ENCODE measurements around the gene TENM3.
"Not testable (repeated sequence)": the region's sequence is repeated elsewhere in the genome, so short reads cannot be mapped to it uniquely, and the experiment has no call there.

TENM3 gene

GRCh38 chr4:182233310-182234090 lies 9.7 kb upstream of the TENM3 start:
- Histone ChIP-seq H3K9ac (ENCODE audit: insufficient read length) (no peak overlapping the region), H3K4me3 (no peak overlapping the region), H3K27ac (no peak overlapping the region), H3K36me3 (ENCODE audit: insufficient read depth, low read length) (no peaks in the 10 kb centered on the region), H3K9me3 (ENCODE audit: low read depth, low read length) (no peaks in the 10 kb centered on the region)
- no peak for TF ChIP-seq FOXP2 (optimal IDR thresholded peaks at IDR 0.05; ENCODE audit: control extremely low read depth, extremely low read length, insufficient read depth)
- no peak for TF ChIP-seq POLR2AphosphoS5 (IDR thresholded peaks at IDR 0.05; ENCODE audit: borderline replicate concordance, low read depth, low read length)
- TF ChIP-seq EZH2 (IDR thresholded peaks at IDR 0.05) = no peak
- no peak for DNase-seq (ENCODE audit: low read depth, low spot score)

DNA sequence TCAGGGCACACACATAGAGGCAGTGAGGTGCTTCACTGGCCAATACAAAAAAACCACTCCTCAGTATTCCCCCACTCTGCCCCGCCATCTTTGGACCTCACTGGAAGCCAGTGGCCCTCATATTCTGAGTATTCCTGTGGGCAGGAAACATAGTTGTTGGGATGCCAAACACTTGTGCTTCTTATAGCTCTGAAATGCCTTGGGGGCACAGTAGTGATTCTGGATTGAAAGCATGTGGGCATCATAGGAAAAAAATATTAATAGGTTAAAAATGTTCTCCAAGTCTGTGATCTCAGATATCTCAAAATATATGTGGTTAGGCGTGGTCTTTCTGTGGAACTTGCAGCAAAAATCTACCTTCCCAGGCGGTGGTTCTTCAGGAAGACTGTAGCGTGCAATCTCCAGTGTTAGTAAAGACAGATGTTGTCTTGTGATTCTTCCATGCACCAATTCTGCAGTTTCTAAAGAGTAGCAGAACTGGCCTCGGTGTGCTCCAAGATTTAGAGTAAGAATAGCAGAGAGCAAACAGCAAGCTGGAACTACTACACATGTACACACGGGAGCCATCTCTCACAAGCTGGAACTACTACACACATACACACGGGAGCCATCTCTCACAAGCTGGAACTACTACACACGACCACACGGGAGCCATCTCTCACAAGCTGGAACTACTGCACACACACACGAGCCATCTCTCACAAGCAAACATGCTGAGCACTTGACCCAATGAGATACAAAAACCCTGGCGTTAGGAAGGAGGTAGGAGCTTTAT lies 8.0 kb upstream of the TENM3 start:
- no peak for DNase-seq (ENCODE audit: low read depth, low spot score)
- H3K36me3 ChIP-seq (ENCODE audit: insufficient read depth, low read length) = no peaks in the 10 kb centered on the region
- H3K4me3 ChIP-seq = no peak overlapping the region
- TF ChIP-seq EZH2 (IDR thresholded peaks at IDR 0.05) = no peak
- TF ChIP-seq FOXP2 (optimal IDR thresholded peaks at IDR 0.05; ENCODE audit: control extremely low read depth, extremely low read length, insufficient read depth) = no peak
- TF ChIP-seq POLR2AphosphoS5 (IDR thresholded peaks at IDR 0.05; ENCODE audit: borderline replicate concordance, low read depth, low read length) = no peak
- no peak overlapping the region for H3K9ac ChIP-seq (ENCODE audit: insufficient read length)
- no peak overlapping the region for H3K27ac ChIP-seq
- H3K9me3 ChIP-seq (ENCODE audit: low read depth, low read length) = no peaks in the 10 kb centered on the region

GRCh38 chr4:182236186-182236585 lies 7.0 kb upstream of the TENM3 start:
- Histone ChIP-seq H3K9ac (ENCODE audit: insufficient read length) (no peak overlapping the region), H3K36me3 (ENCODE audit: insufficient read depth, low read length) (no peaks in the 10 kb centered on the region), H3K4me3 (no peak overlapping the region), H3K27ac (no peak overlapping the region), H3K9me3 (ENCODE audit: low read depth, low read length) (no peaks in the 10 kb centered on the region)
- TF ChIP-seq POLR2AphosphoS5 (IDR thresholded peaks at IDR 0.05; ENCODE audit: borderline replicate concordance, low read depth, low read length) (no peak), FOXP2 (optimal IDR thresholded peaks at IDR 0.05; ENCODE audit: control extremely low read depth, extremely low read length, insufficient read depth) (no peak), EZH2 (IDR thresholded peaks at IDR 0.05) (no peak)
- no peak for DNase-seq (ENCODE audit: low read depth, low spot score)

DNA sequence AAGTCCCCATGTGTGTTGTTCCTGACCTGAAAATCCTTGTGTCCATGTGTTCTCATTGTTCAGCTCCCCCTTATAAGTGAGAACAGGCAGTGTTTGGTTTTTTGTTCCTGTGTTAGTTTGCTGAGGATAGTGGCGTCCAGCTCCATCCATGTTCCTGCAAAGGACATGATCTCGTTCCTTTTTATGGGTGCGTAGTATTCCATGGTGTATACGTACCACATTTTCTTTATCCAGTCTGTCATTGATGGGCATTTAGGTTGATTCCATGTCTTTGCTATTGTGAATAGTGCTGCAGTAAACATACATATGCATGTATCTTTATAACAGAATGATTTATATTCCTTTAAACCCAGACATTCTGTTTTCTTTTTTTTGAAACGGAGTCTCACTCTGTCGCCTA lies 6.2 kb upstream of the TENM3 start:
- H3K27ac ChIP-seq; H3K9ac ChIP-seq (ENCODE audit: insufficient read length); DNase-seq (ENCODE audit: low read depth, low spot score); H3K36me3 ChIP-seq (ENCODE audit: insufficient read depth, low read length); H3K4me3 ChIP-seq; H3K9me3 ChIP-seq (ENCODE audit: low read depth, low read length): not testable (repeated sequence)

- TF ChIP-seq POLR2AphosphoS5 (IDR thresholded peaks at IDR 0.05; ENCODE audit: borderline replicate concordance, low read depth, low read length) (no peak), EZH2 (IDR thresholded peaks at IDR 0.05) (no peak), FOXP2 (optimal IDR thresholded peaks at IDR 0.05; ENCODE audit: control extremely low read depth, extremely low read length, insufficient read depth) (no peak)
- H3K9me3 ChIP-seq (ENCODE audit: low read depth, low read length) = no peaks in the 10 kb centered on the region
- H3K4me3 ChIP-seq = no peak overlapping the region
- no peak overlapping the region for H3K27ac ChIP-seq
- DNase-seq (ENCODE audit: low read depth, low spot score) = no peak
- H3K9ac ChIP-seq (ENCODE audit: insufficient read length) = no peak overlapping the region
- H3K36me3 ChIP-seq (ENCODE audit: insufficient read depth, low read length) = no peaks in the 10 kb centered on the region
These were observed 4.8 kb upstream of the TENM3 start for GRCh38 chr4:182238355-182238931.

DNA sequence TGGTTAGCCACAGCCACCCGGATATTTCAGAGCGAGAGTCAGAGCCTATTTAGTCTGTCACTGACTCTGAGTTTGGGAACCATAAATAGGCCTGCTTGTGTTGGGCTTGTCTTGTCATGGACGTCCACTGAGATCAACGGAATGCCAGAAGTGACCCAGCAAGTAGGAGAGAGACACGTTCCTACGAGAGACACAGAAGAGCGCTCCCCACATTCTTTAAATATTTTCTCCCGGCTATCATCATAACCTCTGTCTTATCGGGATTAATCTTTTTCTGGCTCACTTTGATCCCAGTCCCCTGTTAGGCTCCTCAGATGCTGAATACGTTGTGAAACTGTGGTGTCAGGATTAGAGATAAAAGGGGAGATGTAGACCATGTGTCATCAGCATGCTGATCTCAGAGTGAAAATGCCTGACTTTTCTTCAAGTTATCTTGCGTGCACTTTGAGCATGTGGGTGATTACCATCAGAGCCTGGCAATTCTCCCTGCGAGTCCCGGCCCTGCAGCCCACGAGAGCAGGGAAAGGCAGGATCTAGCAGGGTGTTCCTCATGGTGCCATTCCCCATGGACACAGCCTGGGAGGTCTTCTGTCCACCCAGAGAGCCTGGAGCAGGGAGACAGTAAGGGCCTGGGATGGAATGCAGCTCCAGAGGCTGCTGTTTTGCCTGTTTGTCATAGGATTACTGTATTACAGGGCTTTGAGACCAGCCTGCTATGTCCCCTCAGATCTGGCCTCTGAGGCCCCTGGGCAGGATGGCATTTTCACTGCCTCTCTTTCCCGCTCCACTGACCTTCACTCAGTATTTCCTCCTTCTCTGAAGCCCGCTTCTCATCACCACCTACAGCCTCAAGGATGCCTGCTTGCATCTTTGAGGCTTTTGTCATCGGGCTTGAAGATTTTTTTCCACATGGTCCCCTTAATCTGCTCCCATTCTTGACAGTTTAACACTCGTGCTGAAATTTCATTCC lies 2.8 kb upstream of the TENM3 start:
- H3K27ac ChIP-seq = no peak overlapping the region
- no peak overlapping the region for H3K4me3 ChIP-seq
- H3K36me3 ChIP-seq (ENCODE audit: insufficient read depth, low read length) = no peaks in the 10 kb centered on the region
- no peaks in the 10 kb centered on the region for H3K9me3 ChIP-seq (ENCODE audit: low read depth, low read length)
- H3K9ac ChIP-seq (ENCODE audit: insufficient read length) = no peak overlapping the region
- no peak for DNase-seq (ENCODE audit: low read depth, low spot score)
- no peak for TF ChIP-seq POLR2AphosphoS5 (IDR thresholded peaks at IDR 0.05; ENCODE audit: borderline replicate concordance, low read depth, low read length)
- no peak for TF ChIP-seq EZH2 (IDR thresholded peaks at IDR 0.05)
- no peak for TF ChIP-seq FOXP2 (optimal IDR thresholded peaks at IDR 0.05; ENCODE audit: control extremely low read depth, extremely low read length, insufficient read depth)

DNA sequence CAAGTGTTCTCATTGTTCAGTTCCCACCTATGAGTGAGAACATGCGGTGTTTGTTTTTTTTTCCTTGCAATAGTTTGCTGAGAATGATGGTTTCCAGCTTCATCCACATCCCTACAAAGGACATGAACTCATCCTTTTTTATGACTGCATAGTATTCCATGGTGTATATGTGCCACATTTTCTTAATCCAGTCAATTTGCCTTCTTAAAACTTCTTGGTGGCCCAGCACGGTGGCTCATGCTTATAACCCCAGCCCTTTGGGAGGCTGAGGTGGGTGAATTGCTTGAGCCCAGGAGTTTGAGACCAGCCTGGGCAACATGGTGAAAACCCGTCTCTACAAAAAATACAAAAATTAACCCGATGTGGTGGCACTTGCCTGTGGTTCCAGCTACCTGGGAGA lies 942 bp upstream of the TENM3 start:
- not testable (repeated sequence) for H3K4me3 ChIP-seq; H3K9ac ChIP-seq (ENCODE audit: insufficient read length); DNase-seq (ENCODE audit: low read depth, low spot score); H3K27ac ChIP-seq; H3K9me3 ChIP-seq (ENCODE audit: low read depth, low read length); H3K36me3 ChIP-seq (ENCODE audit: insufficient read depth, low read length)

- Histone ChIP-seq H3K36me3 (ENCODE audit: insufficient read depth, low read length) (no peaks in the 10 kb centered on the region), H3K27ac (no peak overlapping the region)
These were observed 415 bp upstream of the TENM3 start for GRCh38 chr4:182242787-182243186.

More at GRCh38 chr4:182242787-182243186, 415 bp upstream of the TENM3 start:
- no peak for DNase-seq (ENCODE audit: low read depth, low spot score)
- Histone ChIP-seq H3K9ac (ENCODE audit: insufficient read length) (no peak overlapping the region), H3K4me3 (no peak overlapping the region), H3K9me3 (ENCODE audit: low read depth, low read length) (no peaks in the 10 kb centered on the region)
- TF ChIP-seq EZH2 (IDR thresholded peaks at IDR 0.05) (no peak), FOXP2 (optimal IDR thresholded peaks at IDR 0.05; ENCODE audit: control extremely low read depth, extremely low read length, insufficient read depth) (no peak), POLR2AphosphoS5 (IDR thresholded peaks at IDR 0.05; ENCODE audit: borderline replicate concordance, low read depth, low read length) (no peak)
